Fibroblast of upper back skin (primary cell): Measurements from ENCODE around the gene MDGA2.

Source experiments
- DNase-seq: peaks from one replicate; pipeline ENCODE4 v3.0.0-alpha.2; 2013

The MDGA2 gene

GRCh38 chr14:46861753-46862152 is 813.7 kb downstream of the MDGA2 start:
- no peak for DNase-seq

GRCh38 chr14:46840944-46841720 is 834.3 kb downstream of the MDGA2 start:
- DNase-seq = no peak

- no peak for DNase-seq
Measured at GRCh38 chr14:46820291-46820690, 855.1 kb downstream of the MDGA2 start.

GRCh38 chr14:46819117-46819516 is 856.3 kb downstream of the MDGA2 start:
- DNase-seq = no peak

GRCh38 chr14:46818147-46818546 is 857.3 kb downstream of the MDGA2 start:
- no peak for DNase-seq

- DNase-seq = no peak
Measured at GRCh38 chr14:46793144-46793543, 882.3 kb downstream of the MDGA2 start.
